Mucosa of gallbladder (tissue), 1 donor: ENCODE results near the gene HTT. TPM values are rescaled to one million over a fixed set of nuclear protein-coding genes. Genes with fewer than 3 reads are reported as not detected.

Experiments used
- DNase-seq: peaks from one replicate; pipeline ENCODE4 v3.0.0-alpha.2; 2020; ENCODE audit warnings: low spot score
- total RNA-seq: library from RNA; stranded (reverse); gene quantifications from one replicate; pipeline ENCODE4 v1.2.1, GENCODE V29; 2021
- donor health status: DM: no; HTN: no; CAD: no.

HTT gene
- total RNA-seq, 1 donor from 2014 or later: 51.6 TPM

GRCh38 chr4:3200423-3201090 is 126.1 kb downstream of the HTT start:
- DNase-seq: no peak

- no peak for DNase-seq
Observed at GRCh38 chr4:3201718-3202702, 127.5 kb downstream of the HTT start.

- DNase-seq: no peak
Observed at GRCh38 chr4:3202836-3203820, 128.6 kb downstream of the HTT start.

GRCh38 chr4:3203971-3204431 is 129.5 kb downstream of the HTT start:
- DNase-seq: no peak

- no peak for DNase-seq
Observed at GRCh38 chr4:3205995-3206394, 131.5 kb downstream of the HTT start.

GRCh38 chr4:3206439-3207100 is 132.1 kb downstream of the HTT start:
- no peak for DNase-seq

GRCh38 chr4:3207531-3208037 is 133.1 kb downstream of the HTT start:
- no peak for DNase-seq

GRCh38 chr4:3208826-3209225 is 134.3 kb downstream of the HTT start:
- no peak for DNase-seq

- no peak for DNase-seq
Observed at GRCh38 chr4:3209551-3210325, 135.3 kb downstream of the HTT start.

GRCh38 chr4:3210467-3210866 is 136.0 kb downstream of the HTT start:
- DNase-seq: no peak

- DNase-seq: no peak
Observed at GRCh38 chr4:3211866-3212265, 137.4 kb downstream of the HTT start.

- no peak for DNase-seq
Observed at GRCh38 chr4:3212391-3213105, 138.1 kb downstream of the HTT start.

GRCh38 chr4:3213106-3213425 is 138.6 kb downstream of the HTT start:
- no peak for DNase-seq

GRCh38 chr4:3213661-3214250 is 139.3 kb downstream of the HTT start:
- no peak for DNase-seq

- DNase-seq: no peak
Observed at GRCh38 chr4:3215256-3215655, 140.8 kb downstream of the HTT start.

GRCh38 chr4:3215733-3216132 is 141.3 kb downstream of the HTT start:
- DNase-seq: no peak

GRCh38 chr4:3217266-3217665 is 142.8 kb downstream of the HTT start:
- DNase-seq: no peak

- no peak for DNase-seq
Observed at GRCh38 chr4:3217771-3218170, 143.3 kb downstream of the HTT start.
